ENCODE data around the gene HACE1. TPM values are rescaled to one million over a fixed set of nuclear protein-coding genes. Genes with fewer than 3 reads are reported as not detected.

Gene HACE1
- total RNA-seq, 2 experiments from 2014 or later, result 7.4 to 8.2 TPM

- Mint-ChIP-seq H3K9me3 (no peaks in the 10 kb centered on the region), H3K4me1 (ENCODE audit: low read depth) (no peaks in the 10 kb centered on the region), H3K27me3 (no peaks in the 10 kb centered on the region), H3K27ac (no peak overlapping the region), H3K36me3 (ENCODE audit: low read depth) (no peaks in the 10 kb centered on the region), H3K4me3 (no peak overlapping the region)
- H3K27ac ChIP-seq (ENCODE audit: low read depth in 1 of 2, low read length in 2 of 2), result no peak overlapping the region
- H3K36me3 ChIP-seq (ENCODE audit: insufficient read depth, low read length), result no peaks in the 10 kb centered on the region
- ATAC-seq (ENCODE audit: poor library complexity) (no peak), DNase-seq (no peak)
- TF ChIP-seq CTCF (IDR thresholded peaks at IDR 0.05), result no peak
- no peaks in the 10 kb centered on the region for H3K4me1 ChIP-seq (ENCODE audit: insufficient read depth, low read length)
- H3K9me3 ChIP-seq (ENCODE audit: control insufficient read depth in 1 of 2, insufficient read depth in 1 of 2, low read length in 2 of 2), result no peaks in the 10 kb centered on the region
- intact Hi-C loops (cut with DNase I, micrococcal nuclease), result no loop called here
- H3K27me3 ChIP-seq (ENCODE audit: control insufficient read depth in 1 of 2, insufficient read depth in 2 of 2, low read length in 2 of 2), result no peaks in the 10 kb centered on the region
- no peak overlapping the region for H3K4me3 ChIP-seq (ENCODE audit: low read length)
- ChIA-PET CTCF (no interaction called here), POLR2A (no interaction called here)
Measured at GRCh38 chr6:104718672-104719071, 141.0 kb downstream of the HACE1 start.

GRCh38 chr6:104716858-104717257, 142.9 kb downstream of the HACE1 start:
- H3K4me3 Mint-ChIP-seq, result no peak overlapping the region
- Histone ChIP-seq H3K4me1 (ENCODE audit: insufficient read depth, low read length) (no peaks in the 10 kb centered on the region), H3K4me3 (ENCODE audit: low read length) (no peak overlapping the region), H3K27me3 (ENCODE audit: control insufficient read depth in 1 of 2, insufficient read depth in 2 of 2, low read length in 2 of 2) (no peaks in the 10 kb centered on the region), H3K9me3 (ENCODE audit: control insufficient read depth in 1 of 2, insufficient read depth in 1 of 2, low read length in 2 of 2) (no peaks in the 10 kb centered on the region), H3K27ac (ENCODE audit: low read depth in 1 of 2, low read length in 2 of 2) (no peak overlapping the region), H3K36me3 (ENCODE audit: insufficient read depth, low read length) (no peaks in the 10 kb centered on the region)
- no peaks in the 10 kb centered on the region for H3K4me1 Mint-ChIP-seq (ENCODE audit: low read depth)
- TF ChIP-seq CTCF (IDR thresholded peaks at IDR 0.05), result no peak
- ATAC-seq (ENCODE audit: poor library complexity) (no peak), DNase-seq (no peak)
- no peaks in the 10 kb centered on the region for H3K36me3 Mint-ChIP-seq (ENCODE audit: low read depth)
- no peak overlapping the region for H3K27ac Mint-ChIP-seq
- H3K27me3 Mint-ChIP-seq, result no peaks in the 10 kb centered on the region
- no peaks in the 10 kb centered on the region for H3K9me3 Mint-ChIP-seq
- POLR2A ChIA-PET, result no interaction called here
- CTCF ChIA-PET, result no interaction called here
- intact Hi-C loops (cut with DNase I, micrococcal nuclease), result no loop called here

GRCh38 chr6:104714796-104715195, 144.9 kb downstream of the HACE1 start:
- H3K36me3 ChIP-seq (ENCODE audit: insufficient read depth, low read length), result no peaks in the 10 kb centered on the region
- Mint-ChIP-seq H3K27me3 (no peaks in the 10 kb centered on the region), H3K27ac (no peak overlapping the region), H3K4me1 (ENCODE audit: low read depth) (no peaks in the 10 kb centered on the region), H3K9me3 (no peaks in the 10 kb centered on the region), H3K36me3 (ENCODE audit: low read depth) (no peaks in the 10 kb centered on the region), H3K4me3 (no peak overlapping the region)
- no peak overlapping the region for H3K4me3 ChIP-seq (ENCODE audit: low read length)
- ChIA-PET POLR2A (no interaction called here), CTCF (interaction anchor here (1.2 kb wide), 1 partner anchor 31 kb away, joined by 3 read pairs; no protein-coding TSS in a partner anchor)
- ATAC-seq (ENCODE audit: poor library complexity) (no peak), DNase-seq (no peak)
- no peaks in the 10 kb centered on the region for H3K9me3 ChIP-seq (ENCODE audit: control insufficient read depth in 1 of 2, insufficient read depth in 1 of 2, low read length in 2 of 2)
- no peaks in the 10 kb centered on the region for H3K27me3 ChIP-seq (ENCODE audit: control insufficient read depth in 1 of 2, insufficient read depth in 2 of 2, low read length in 2 of 2)
- no peaks in the 10 kb centered on the region for H3K4me1 ChIP-seq (ENCODE audit: insufficient read depth, low read length)
- intact Hi-C loops (cut with DNase I, micrococcal nuclease), result no loop called here
- no peak for TF ChIP-seq CTCF (IDR thresholded peaks at IDR 0.05)
- no peak overlapping the region for H3K27ac ChIP-seq (ENCODE audit: low read depth in 1 of 2, low read length in 2 of 2)
